ENCODE measurements around the gene PPFIA2.

DNA sequence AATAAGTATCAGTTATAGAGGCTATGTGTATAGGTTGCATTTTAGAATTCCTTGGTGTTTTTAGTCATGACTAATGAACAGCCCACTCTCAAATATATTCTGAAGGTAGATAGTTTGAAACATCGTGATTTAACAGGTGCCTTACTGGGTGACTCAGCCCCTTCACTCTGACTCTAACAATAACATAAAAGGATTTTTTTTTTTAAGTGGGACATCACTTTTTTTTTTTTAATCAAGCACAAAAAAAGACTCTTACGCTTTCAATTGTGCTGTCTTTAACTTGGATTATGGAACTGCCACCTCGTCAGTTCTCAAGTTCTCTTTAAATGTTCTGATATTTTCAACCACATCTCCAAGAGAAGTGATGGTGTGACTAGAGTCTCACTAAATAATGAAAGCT is 46.6 kb downstream of the PPFIA2 start:
- TF ChIP-seq, protein P1, sequence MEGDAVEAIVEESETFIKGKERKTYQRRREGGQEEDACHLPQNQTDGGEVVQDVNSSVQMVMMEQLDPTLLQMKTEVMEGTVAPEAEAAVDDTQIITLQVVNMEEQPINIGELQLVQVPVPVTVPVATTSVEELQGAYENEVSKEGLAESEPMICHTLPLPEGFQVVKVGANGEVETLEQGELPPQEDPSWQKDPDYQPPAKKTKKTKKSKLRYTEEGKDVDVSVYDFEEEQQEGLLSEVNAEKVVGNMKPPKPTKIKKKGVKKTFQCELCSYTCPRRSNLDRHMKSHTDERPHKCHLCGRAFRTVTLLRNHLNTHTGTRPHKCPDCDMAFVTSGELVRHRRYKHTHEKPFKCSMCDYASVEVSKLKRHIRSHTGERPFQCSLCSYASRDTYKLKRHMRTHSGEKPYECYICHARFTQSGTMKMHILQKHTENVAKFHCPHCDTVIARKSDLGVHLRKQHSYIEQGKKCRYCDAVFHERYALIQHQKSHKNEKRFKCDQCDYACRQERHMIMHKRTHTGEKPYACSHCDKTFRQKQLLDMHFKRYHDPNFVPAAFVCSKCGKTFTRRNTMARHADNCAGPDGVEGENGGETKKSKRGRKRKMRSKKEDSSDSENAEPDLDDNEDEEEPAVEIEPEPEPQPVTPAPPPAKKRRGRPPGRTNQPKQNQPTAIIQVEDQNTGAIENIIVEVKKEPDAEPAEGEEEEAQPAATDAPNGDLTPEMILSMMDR (optimal IDR thresholded peaks at IDR 0.05 in 1 of 3, IDR thresholded peaks at IDR 0.05 in 1 of 3, conservative IDR thresholded peaks at IDR 0.05 in 1 of 3; ENCODE audit: extremely low read depth in 1 of 3, insufficient read depth in 2 of 3, low read length in 3 of 3) = no peak
- no peak for TF ChIP-seq EZH2 (IDR thresholded peaks at IDR 0.05; ENCODE audit: low read length)
